Neural cell (in vitro differentiated cells): Measurements from ENCODE around the gene PARP12. TPM values are rescaled to one million over a fixed set of nuclear protein-coding genes. Genes with fewer than 3 reads are reported as not detected.

ENCODE experiments used
- H2AFZ ChIP-seq: fragments of 200-600, 300-800 bp; sonication (generic), shearing (Covaris generic); 2 replicates; pipeline ENCODE4 v1.6.0; 2014; ENCODE audit warnings: low read depth, mild to moderate bottlenecking, antibody characterized with exemption, low read length, moderate library complexity
- H3F3A ChIP-seq: fragments of 200-600 bp; shearing (Covaris generic); 2 replicates; pipeline ENCODE4 v1.6.1; 2016; ENCODE audit warnings: mild to moderate bottlenecking, moderate library complexity, mixed read lengths, antibody characterized with exemption, low read length; ENCODE audit not compliant: insufficient read depth, poor library complexity, severe bottlenecking
- H3K27ac ChIP-seq: fragments of 200-600, 300-800 bp; sonication (generic), shearing (Covaris generic); 2 replicates; pipeline ENCODE4 v1.5.1; 2014; ENCODE audit warnings: mild to moderate bottlenecking, low read length, moderate library complexity
- H3K27me3 ChIP-seq: fragments of 300-800, 200-600 bp; sonication (generic), shearing (Covaris generic); 2 replicates; pipeline ENCODE4 v1.6.0; 2014; ENCODE audit warnings: mild to moderate bottlenecking, low read depth, low read length, moderate library complexity; ENCODE audit not compliant: insufficient read depth
- H3K36me3 ChIP-seq: fragments of 300-800, 200-600 bp; sonication (generic), shearing (Covaris generic); 2 replicates; pipeline ENCODE4 v1.5.1; 2014; ENCODE audit warnings: mild to moderate bottlenecking, antibody characterized with exemption, low read length, moderate library complexity; ENCODE audit not compliant: insufficient read depth
- H3K4me2 ChIP-seq: fragments of 300-800, 200-600 bp; sonication (generic), shearing (Covaris generic); 2 replicates; pipeline ENCODE4 v1.6.0; 2014; ENCODE audit warnings: mild to moderate bottlenecking, low read length
- H3K4me3 ChIP-seq: fragments of 300-800, 200-600 bp; sonication (generic), shearing (Covaris generic); 2 replicates; pipeline ENCODE4 v1.5.1; 2014; ENCODE audit warnings: mild to moderate bottlenecking, low read length, moderate library complexity
- H3K79me2 ChIP-seq: fragments of 200-600 bp; shearing (Covaris generic); replicated peaks from 2 replicates; pipeline ENCODE4 v1.6.0; 2014; ENCODE audit warnings: mild to moderate bottlenecking, low read length, moderate library complexity; ENCODE audit not compliant: insufficient read depth
- H3K9ac ChIP-seq: fragments of 300-800, 200-600 bp; sonication (generic), shearing (Covaris generic); 2 replicates; pipeline ENCODE4 v1.6.1; 2016; ENCODE audit warnings: mild to moderate bottlenecking, low read length, mixed read lengths
- H3K9me2 ChIP-seq: fragments of 200-600 bp; shearing (Covaris generic); 2 replicates; pipeline ENCODE4 v1.6.1; 2016; ENCODE audit warnings: mild to moderate bottlenecking, low read length, mixed read lengths; ENCODE audit not compliant: insufficient read depth
- H3K9me3 ChIP-seq: fragments of 200-600, 300-800 bp; sonication (generic), shearing (Covaris generic); 2 replicates; pipeline ENCODE4 v1.6.1; 2016; ENCODE audit warnings: mild to moderate bottlenecking, mixed run types, low read length, moderate library complexity, mixed read lengths
- H4K20me1 ChIP-seq: fragments of 200-600 bp; shearing (Covaris generic); 2 replicates; pipeline ENCODE4 v1.6.1; 2016; ENCODE audit warnings: mild to moderate bottlenecking, mixed run types; ENCODE audit not compliant: insufficient read depth
- EP300 ChIP-seq: fragments of 450-650 bp; conservative IDR thresholded peaks from 2 replicates; pipeline ENCODE4 v1.6.1; 2014; ENCODE audit warnings: antibody characterized with exemption, mild to moderate bottlenecking, moderate library complexity; ENCODE audit not compliant: poor library complexity, severe bottlenecking
- EZH2 ChIP-seq: fragments of 200-600, 300-800 bp; shearing (Covaris generic), sonication (generic); IDR thresholded peaks from 2 replicates; pipeline ENCODE4 v1.6.1; 2014; ENCODE audit warnings: antibody characterized with exemption, low read length, borderline replicate concordance, mild to moderate bottlenecking; ENCODE audit not compliant: insufficient read depth, poor library complexity, severe bottlenecking
- MXI1 ChIP-seq: fragments of 450-650 bp; conservative IDR thresholded peaks from 2 replicates; pipeline ENCODE4 v1.6.1; 2014; ENCODE audit warnings: antibody characterized with exemption, mild to moderate bottlenecking; ENCODE audit not compliant: poor library complexity, severe bottlenecking
- POLR2AphosphoS5 ChIP-seq: IDR thresholded peaks from 2 replicates; pipeline ENCODE4 v1.6.1; 2012
- RAD21 ChIP-seq: fragments of 450-650 bp; conservative IDR thresholded peaks from 2 replicates; pipeline ENCODE4 v1.6.1; 2014; ENCODE audit warnings: antibody characterized with exemption, mild to moderate bottlenecking, moderate library complexity
- SMC3 ChIP-seq: fragments of 450-650 bp; conservative IDR thresholded peaks from 2 replicates; pipeline ENCODE4 v1.6.1; 2014; ENCODE audit warnings: antibody characterized with exemption, mild to moderate bottlenecking, moderate library complexity; ENCODE audit not compliant: poor library complexity
- TAF1 ChIP-seq: IDR thresholded peaks from 2 replicates; pipeline ENCODE4 v1.6.1; 2012; ENCODE audit warnings: low read depth
- polyA plus RNA-seq: library from polyadenylated mRNA; depleted of rRNA; stranded (reverse); fragments of >200 nt; gene quantifications from 2 replicates; pipeline ENCODE4 v1.2.3, GENCODE V29; 2014
- small RNA-seq, 3 experiments: library from RNA; depleted of rRNA; stranded (forward); fragments of <200 nt; gene quantifications; one replicate each; pipeline ENCODE3, GENCODE V24; 2012
- TF ChIP-seq, protein P1 (sequence below): fragments of 450-650 bp; IDR thresholded peaks from 2 replicates; pipeline ENCODE4 v1.5.1; 2014; ENCODE audit warnings: antibody characterized with exemption, mild to moderate bottlenecking, moderate library complexity; ENCODE audit not compliant: poor library complexity, severe bottlenecking
- TF ChIP-seq, protein P2 (sequence below): IDR thresholded peaks from 2 replicates; pipeline ENCODE4 v1.6.1; 2012; ENCODE audit warnings: borderline replicate concordance

The PARP12 gene
- polyA plus RNA-seq, 1 donor from 2014 or later = not detected

DNA sequence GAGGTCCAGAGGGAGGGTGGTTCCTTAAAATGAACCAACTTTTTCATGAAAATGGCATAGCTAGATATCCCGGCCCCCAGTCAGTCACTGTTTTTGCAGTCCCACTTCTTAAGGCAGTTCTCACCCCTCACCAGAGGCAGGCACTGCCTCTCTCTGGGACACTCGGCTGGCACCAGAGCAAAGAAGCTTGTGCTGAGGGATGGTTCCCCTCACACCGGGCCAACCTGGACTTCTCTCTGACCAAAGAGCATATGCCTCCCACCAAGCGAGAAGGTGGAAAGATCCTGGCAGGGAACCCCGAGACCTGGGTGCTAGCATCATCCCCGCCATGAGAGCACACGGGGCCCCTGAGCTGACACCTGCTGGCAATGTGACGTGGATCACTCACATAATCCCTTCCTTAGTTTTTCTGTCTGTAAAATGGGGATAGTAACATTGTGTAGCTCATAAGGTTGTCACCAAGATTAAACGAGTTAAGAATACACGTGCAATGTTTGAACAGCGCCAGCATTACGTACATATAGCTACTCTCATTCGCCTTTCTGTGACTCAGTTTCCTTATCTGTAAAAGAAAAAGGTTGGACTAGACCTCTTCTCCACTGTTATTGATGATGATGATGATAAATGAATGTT is 88.5 kb downstream of the PARP12 start:
- H3K4me3 ChIP-seq = no peak overlapping the region
- H3K27me3 ChIP-seq = no peaks in the 10 kb centered on the region
- no peaks in the 10 kb centered on the region for H3K79me2 ChIP-seq
- H4K20me1 ChIP-seq = no peaks in the 10 kb centered on the region
- TF ChIP-seq RAD21 (no peak), MXI1 (no peak), TAF1 (no peak), EZH2 (no peak), SMC3 (no peak), EP300 (no peak), POLR2AphosphoS5 (no peak)
- TF ChIP-seq, protein P1, sequence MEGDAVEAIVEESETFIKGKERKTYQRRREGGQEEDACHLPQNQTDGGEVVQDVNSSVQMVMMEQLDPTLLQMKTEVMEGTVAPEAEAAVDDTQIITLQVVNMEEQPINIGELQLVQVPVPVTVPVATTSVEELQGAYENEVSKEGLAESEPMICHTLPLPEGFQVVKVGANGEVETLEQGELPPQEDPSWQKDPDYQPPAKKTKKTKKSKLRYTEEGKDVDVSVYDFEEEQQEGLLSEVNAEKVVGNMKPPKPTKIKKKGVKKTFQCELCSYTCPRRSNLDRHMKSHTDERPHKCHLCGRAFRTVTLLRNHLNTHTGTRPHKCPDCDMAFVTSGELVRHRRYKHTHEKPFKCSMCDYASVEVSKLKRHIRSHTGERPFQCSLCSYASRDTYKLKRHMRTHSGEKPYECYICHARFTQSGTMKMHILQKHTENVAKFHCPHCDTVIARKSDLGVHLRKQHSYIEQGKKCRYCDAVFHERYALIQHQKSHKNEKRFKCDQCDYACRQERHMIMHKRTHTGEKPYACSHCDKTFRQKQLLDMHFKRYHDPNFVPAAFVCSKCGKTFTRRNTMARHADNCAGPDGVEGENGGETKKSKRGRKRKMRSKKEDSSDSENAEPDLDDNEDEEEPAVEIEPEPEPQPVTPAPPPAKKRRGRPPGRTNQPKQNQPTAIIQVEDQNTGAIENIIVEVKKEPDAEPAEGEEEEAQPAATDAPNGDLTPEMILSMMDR = no peak
- TF ChIP-seq, protein P2, sequence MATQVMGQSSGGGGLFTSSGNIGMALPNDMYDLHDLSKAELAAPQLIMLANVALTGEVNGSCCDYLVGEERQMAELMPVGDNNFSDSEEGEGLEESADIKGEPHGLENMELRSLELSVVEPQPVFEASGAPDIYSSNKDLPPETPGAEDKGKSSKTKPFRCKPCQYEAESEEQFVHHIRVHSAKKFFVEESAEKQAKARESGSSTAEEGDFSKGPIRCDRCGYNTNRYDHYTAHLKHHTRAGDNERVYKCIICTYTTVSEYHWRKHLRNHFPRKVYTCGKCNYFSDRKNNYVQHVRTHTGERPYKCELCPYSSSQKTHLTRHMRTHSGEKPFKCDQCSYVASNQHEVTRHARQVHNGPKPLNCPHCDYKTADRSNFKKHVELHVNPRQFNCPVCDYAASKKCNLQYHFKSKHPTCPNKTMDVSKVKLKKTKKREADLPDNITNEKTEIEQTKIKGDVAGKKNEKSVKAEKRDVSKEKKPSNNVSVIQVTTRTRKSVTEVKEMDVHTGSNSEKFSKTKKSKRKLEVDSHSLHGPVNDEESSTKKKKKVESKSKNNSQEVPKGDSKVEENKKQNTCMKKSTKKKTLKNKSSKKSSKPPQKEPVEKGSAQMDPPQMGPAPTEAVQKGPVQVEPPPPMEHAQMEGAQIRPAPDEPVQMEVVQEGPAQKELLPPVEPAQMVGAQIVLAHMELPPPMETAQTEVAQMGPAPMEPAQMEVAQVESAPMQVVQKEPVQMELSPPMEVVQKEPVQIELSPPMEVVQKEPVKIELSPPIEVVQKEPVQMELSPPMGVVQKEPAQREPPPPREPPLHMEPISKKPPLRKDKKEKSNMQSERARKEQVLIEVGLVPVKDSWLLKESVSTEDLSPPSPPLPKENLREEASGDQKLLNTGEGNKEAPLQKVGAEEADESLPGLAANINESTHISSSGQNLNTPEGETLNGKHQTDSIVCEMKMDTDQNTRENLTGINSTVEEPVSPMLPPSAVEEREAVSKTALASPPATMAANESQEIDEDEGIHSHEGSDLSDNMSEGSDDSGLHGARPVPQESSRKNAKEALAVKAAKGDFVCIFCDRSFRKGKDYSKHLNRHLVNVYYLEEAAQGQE = no peak
- H3K9me2 ChIP-seq = no peaks in the 10 kb centered on the region
- no peak overlapping the region for H2AFZ ChIP-seq
- no peaks in the 10 kb centered on the region for H3K9me3 ChIP-seq
- no peaks in the 10 kb centered on the region for H3K36me3 ChIP-seq
- no peak overlapping the region for H3K9ac ChIP-seq
- no peak overlapping the region for H3K4me2 ChIP-seq
- no peak overlapping the region for H3K27ac ChIP-seq
- no peaks in the 10 kb centered on the region for H3F3A ChIP-seq

Small RNA genes within 50 kb of the gene (small RNA-seq; reads per million reads assigned to genes)
- 0 to 1.2 (median 0) reads per million in 3 experiments for gene RF00019

Other genes with a start within 250 kb of the PARP12 start
- 0.93 and 2.8 TPM in 2 replicates for gene TBXAS1, start 233.7 kb downstream of the PARP12 start, polyA plus RNA-seq
- gene KDM7A, start 114.0 kb upstream of the PARP12 start, polyA plus RNA-seq = 6.4 and 8.2 TPM in 2 replicates